ENCODE measurements around the gene TMEM273.

GRCh38 chr10:49136525-49136924 is 51.7 kb downstream of the TMEM273 start:
- TF ChIP-seq MAX (IDR thresholded peaks at IDR 0.05; ENCODE audit: low read depth, low read length) (no peak), POLR2A (IDR thresholded peaks at IDR 0.05; ENCODE audit: low read depth, low read length) (no peak), ZBTB11 (CRISPR knock-in tag; IDR thresholded peaks at IDR 0.05) (no peak), YBX1 (IDR thresholded peaks at IDR 0.05) (no peak), GATAD2B (conservative IDR thresholded peaks at IDR 0.05; ENCODE audit: low read depth) (no peak), HDAC6 (IDR thresholded peaks at IDR 0.05; ENCODE audit: unreplicated experiment) (no peak), ZNF24 (IDR thresholded peaks at IDR 0.05) (no peak), NRF1 (conservative IDR thresholded peaks at IDR 0.05; ENCODE audit: low read depth, low read length) (no peak), CEBPZ (IDR thresholded peaks at IDR 0.05; ENCODE audit: low read depth, low read length) (no peak), CEBPB (IDR thresholded peaks at IDR 0.05; ENCODE audit: borderline replicate concordance in 1 of 2, low read depth in 2 of 2, low read length in 2 of 2) (no peak), ZNF592 (IDR thresholded peaks at IDR 0.05) (no peak), CHD2 (IDR thresholded peaks at IDR 0.05; ENCODE audit: borderline replicate concordance, low read depth, low read length) (no peak), RCOR1 (conservative IDR thresholded peaks at IDR 0.05; ENCODE audit: low read depth, low read length) (no peak)
- TF ChIP-seq, protein P1, sequence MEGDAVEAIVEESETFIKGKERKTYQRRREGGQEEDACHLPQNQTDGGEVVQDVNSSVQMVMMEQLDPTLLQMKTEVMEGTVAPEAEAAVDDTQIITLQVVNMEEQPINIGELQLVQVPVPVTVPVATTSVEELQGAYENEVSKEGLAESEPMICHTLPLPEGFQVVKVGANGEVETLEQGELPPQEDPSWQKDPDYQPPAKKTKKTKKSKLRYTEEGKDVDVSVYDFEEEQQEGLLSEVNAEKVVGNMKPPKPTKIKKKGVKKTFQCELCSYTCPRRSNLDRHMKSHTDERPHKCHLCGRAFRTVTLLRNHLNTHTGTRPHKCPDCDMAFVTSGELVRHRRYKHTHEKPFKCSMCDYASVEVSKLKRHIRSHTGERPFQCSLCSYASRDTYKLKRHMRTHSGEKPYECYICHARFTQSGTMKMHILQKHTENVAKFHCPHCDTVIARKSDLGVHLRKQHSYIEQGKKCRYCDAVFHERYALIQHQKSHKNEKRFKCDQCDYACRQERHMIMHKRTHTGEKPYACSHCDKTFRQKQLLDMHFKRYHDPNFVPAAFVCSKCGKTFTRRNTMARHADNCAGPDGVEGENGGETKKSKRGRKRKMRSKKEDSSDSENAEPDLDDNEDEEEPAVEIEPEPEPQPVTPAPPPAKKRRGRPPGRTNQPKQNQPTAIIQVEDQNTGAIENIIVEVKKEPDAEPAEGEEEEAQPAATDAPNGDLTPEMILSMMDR (IDR thresholded peaks at IDR 0.05 in 2 of 3, conservative IDR thresholded peaks at IDR 0.05 in 1 of 3; ENCODE audit: control insufficient read depth in 2 of 3, extremely low read depth in 1 of 3, insufficient read depth in 1 of 3, low read depth in 3 of 3, low read length in 3 of 3), result no peak

All from GM12878 (cell line).